ENCODE results near the gene MEIS2.

Gene MEIS2

DNA sequence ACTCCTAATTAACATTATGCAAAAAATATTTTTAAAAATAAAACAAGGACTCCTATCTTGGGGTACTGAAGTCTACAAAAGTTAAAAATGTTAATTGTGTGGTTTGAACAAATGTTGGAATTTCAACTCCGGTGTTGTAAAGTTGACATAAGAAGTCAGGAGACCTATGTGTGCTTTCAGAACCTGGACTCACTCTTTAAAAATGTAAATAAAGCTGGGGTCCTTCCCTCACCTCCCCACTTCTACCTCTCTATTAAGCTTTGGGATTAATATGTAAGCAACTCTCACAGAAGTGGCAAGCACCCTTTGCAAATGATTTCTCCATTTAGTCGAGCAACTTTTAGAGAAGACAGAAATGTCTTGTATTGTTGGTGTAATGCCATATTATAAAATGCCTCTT, 11.9 kb downstream of the MEIS2 start:
- no peaks in the 10 kb centered on the region for H4K20me1 ChIP-seq (ENCODE audit: insufficient read depth, low read length)
- ATAC-seq (ENCODE audit: insufficient read depth, low read depth) (no peak), DNase-seq (no peak)
- no peaks in the 10 kb centered on the region for H3K27me3 ChIP-seq (ENCODE audit: insufficient read depth, low read length, poor library complexity)
- no peaks in the 10 kb centered on the region for H3K79me2 ChIP-seq (ENCODE audit: insufficient read depth, low read length)
- no peaks in the 10 kb centered on the region for H3K4me1 ChIP-seq (ENCODE audit: insufficient read depth, low read length)
- H3K4me2 ChIP-seq (ENCODE audit: insufficient read depth, low read length), result no peak overlapping the region
- H3K4me3 ChIP-seq (ENCODE audit: low read depth in 1 of 2, low read length in 2 of 2), result no peak overlapping the region
- H2AFZ ChIP-seq (ENCODE audit: low read depth, low read length), result no peak overlapping the region
- TF ChIP-seq EZH2 (IDR thresholded peaks at IDR 0.05; ENCODE audit: borderline replicate concordance, low read depth, low read length, severe bottlenecking), result no peak
- H3K9ac ChIP-seq (ENCODE audit: low read depth, low read length), result no peak overlapping the region
- H3K36me3 ChIP-seq (ENCODE audit: insufficient read depth, low read length), result no peaks in the 10 kb centered on the region
- no peak overlapping the region for H3K27ac ChIP-seq (ENCODE audit: low read length)
- H3K9me3 ChIP-seq (ENCODE audit: insufficient read depth, low read length, severe bottlenecking), result no peaks in the 10 kb centered on the region

GRCh38 chr15:37087131-37087588, 13.2 kb downstream of the MEIS2 start:
- no peaks in the 10 kb centered on the region for H3K79me2 ChIP-seq (ENCODE audit: insufficient read depth, low read length)
- H3K4me3 ChIP-seq (ENCODE audit: low read depth in 1 of 2, low read length in 2 of 2), result no peak overlapping the region
- no peaks in the 10 kb centered on the region for H3K4me1 ChIP-seq (ENCODE audit: insufficient read depth, low read length)
- ATAC-seq (ENCODE audit: insufficient read depth, low read depth), result no peak
- H3K27me3 ChIP-seq (ENCODE audit: insufficient read depth, low read length, poor library complexity), result no peaks in the 10 kb centered on the region
- DNase-seq, result no peak
- H4K20me1 ChIP-seq (ENCODE audit: insufficient read depth, low read length), result no peaks in the 10 kb centered on the region
- no peak overlapping the region for H2AFZ ChIP-seq (ENCODE audit: low read depth, low read length)
- no peaks in the 10 kb centered on the region for H3K9me3 ChIP-seq (ENCODE audit: insufficient read depth, low read length, severe bottlenecking)
- no peak overlapping the region for H3K27ac ChIP-seq (ENCODE audit: low read length)
- no peaks in the 10 kb centered on the region for H3K36me3 ChIP-seq (ENCODE audit: insufficient read depth, low read length)
- H3K4me2 ChIP-seq (ENCODE audit: insufficient read depth, low read length), result no peak overlapping the region
- TF ChIP-seq CTCF (IDR thresholded peaks at IDR 0.05; ENCODE audit: borderline replicate concordance, extremely low read depth, low read length, poor library complexity, severe bottlenecking) (no peak), EZH2 (IDR thresholded peaks at IDR 0.05; ENCODE audit: borderline replicate concordance, low read depth, low read length, severe bottlenecking) (no peak)
- no peak overlapping the region for H3K9ac ChIP-seq (ENCODE audit: low read depth, low read length)

GRCh38 chr15:37086521-37086920, 13.8 kb downstream of the MEIS2 start:
- Histone ChIP-seq H3K79me2 (ENCODE audit: insufficient read depth, low read length) (no peaks in the 10 kb centered on the region), H3K27ac (ENCODE audit: low read length) (no peak overlapping the region), H3K27me3 (ENCODE audit: insufficient read depth, low read length, poor library complexity) (no peaks in the 10 kb centered on the region), H3K4me3 (ENCODE audit: low read depth in 1 of 2, low read length in 2 of 2) (no peak overlapping the region), H4K20me1 (ENCODE audit: insufficient read depth, low read length) (no peaks in the 10 kb centered on the region), H3K9ac (ENCODE audit: low read depth, low read length) (no peak overlapping the region), H2AFZ (ENCODE audit: low read depth, low read length) (no peak overlapping the region), H3K36me3 (ENCODE audit: insufficient read depth, low read length) (no peaks in the 10 kb centered on the region), H3K4me2 (ENCODE audit: insufficient read depth, low read length) (no peak overlapping the region), H3K4me1 (ENCODE audit: insufficient read depth, low read length) (no peaks in the 10 kb centered on the region), H3K9me3 (ENCODE audit: insufficient read depth, low read length, severe bottlenecking) (no peaks in the 10 kb centered on the region)
- no peak for ATAC-seq (ENCODE audit: insufficient read depth, low read depth)
- no peak for DNase-seq
- TF ChIP-seq EZH2 (IDR thresholded peaks at IDR 0.05; ENCODE audit: borderline replicate concordance, low read depth, low read length, severe bottlenecking), result no peak

DNA sequence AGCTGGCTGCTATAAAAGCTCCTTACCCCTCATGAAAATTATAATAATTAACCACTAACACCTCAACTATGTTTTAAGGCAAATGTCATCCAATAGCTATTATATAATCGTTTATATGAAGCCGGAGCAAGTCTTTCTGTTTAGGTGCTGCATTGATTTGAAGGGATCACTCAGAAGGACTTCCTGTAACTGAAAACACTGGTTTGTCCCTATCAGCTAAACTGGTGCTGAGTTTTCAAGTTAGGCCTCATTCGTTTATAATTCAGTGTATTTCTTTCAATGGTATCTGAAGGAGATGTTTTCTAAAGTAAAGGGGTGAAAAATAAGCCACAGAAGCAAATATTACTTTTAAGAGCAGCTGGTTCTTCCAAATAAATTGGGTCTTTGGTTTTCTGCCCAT, 14.2 kb downstream of the MEIS2 start:
- Histone ChIP-seq H3K27ac (ENCODE audit: low read length) (no peak overlapping the region), H3K4me3 (ENCODE audit: low read depth in 1 of 2, low read length in 2 of 2) (no peak overlapping the region), H4K20me1 (ENCODE audit: insufficient read depth, low read length) (no peaks in the 10 kb centered on the region), H3K9ac (ENCODE audit: low read depth, low read length) (no peak overlapping the region), H3K4me1 (ENCODE audit: insufficient read depth, low read length) (no peaks in the 10 kb centered on the region), H3K4me2 (ENCODE audit: insufficient read depth, low read length) (no peak overlapping the region), H3K27me3 (ENCODE audit: insufficient read depth, low read length, poor library complexity) (no peaks in the 10 kb centered on the region), H2AFZ (ENCODE audit: low read depth, low read length) (no peak overlapping the region), H3K9me3 (ENCODE audit: insufficient read depth, low read length, severe bottlenecking) (no peaks in the 10 kb centered on the region), H3K79me2 (ENCODE audit: insufficient read depth, low read length) (no peaks in the 10 kb centered on the region), H3K36me3 (ENCODE audit: insufficient read depth, low read length) (no peaks in the 10 kb centered on the region)
- DNase-seq (no peak), ATAC-seq (ENCODE audit: insufficient read depth, low read depth) (no peak)
- TF ChIP-seq CTCF (IDR thresholded peaks at IDR 0.05; ENCODE audit: borderline replicate concordance, extremely low read depth, low read length, poor library complexity, severe bottlenecking) (no peak), EZH2 (IDR thresholded peaks at IDR 0.05; ENCODE audit: borderline replicate concordance, low read depth, low read length, severe bottlenecking) (no peak)

All from DND-41 (cell line).